Activated T-cell treated with anti-CD3 and anti-CD28 coated beads for 48 hours (primary cell): ENCODE data around the gene PAPLN.
A peak's percentile ranks its signal among the peaks of the same experiment; 100 is the strongest.

Source experiments
- DNase-seq: peaks from one replicate; pipeline ENCODE4 v3.0.0-alpha.2; 2020; ENCODE audit warnings: low read depth

The PAPLN gene

GRCh38 chr14:73245480-73246325, 8.4 kb downstream of the PAPLN start:
- DNase-seq: peak; percentile 41

GRCh38 chr14:73246387-73247150, 9.3 kb downstream of the PAPLN start:
- no peak for DNase-seq

- no peak for DNase-seq
These were observed 11.0 kb downstream of the PAPLN start for GRCh38 chr14:73248108-73248868.

- DNase-seq: no peak
These were observed 11.8 kb downstream of the PAPLN start for GRCh38 chr14:73249108-73249507.

GRCh38 chr14:73249564-73250316, 12.4 kb downstream of the PAPLN start:
- DNase-seq: no peak

GRCh38 chr14:73250317-73250713, 13.0 kb downstream of the PAPLN start:
- DNase-seq: no peak

GRCh38 chr14:73250781-73251500, 13.6 kb downstream of the PAPLN start:
- no peak for DNase-seq

GRCh38 chr14:73251516-73252215, 14.4 kb downstream of the PAPLN start:
- DNase-seq: no peak

GRCh38 chr14:73252491-73253322, 15.4 kb downstream of the PAPLN start:
- DNase-seq: no peak

- DNase-seq: no peak
These were observed 16.0 kb downstream of the PAPLN start for GRCh38 chr14:73253323-73253610.

GRCh38 chr14:73253721-73254120, 16.4 kb downstream of the PAPLN start:
- no peak for DNase-seq

GRCh38 chr14:73254247-73255004, 17.1 kb downstream of the PAPLN start:
- DNase-seq: no peak

- DNase-seq: no peak
These were observed 17.7 kb downstream of the PAPLN start for GRCh38 chr14:73255005-73255400.

- DNase-seq: no peak
These were observed 18.5 kb downstream of the PAPLN start for GRCh38 chr14:73255693-73256225.

GRCh38 chr14:73258076-73258475, 20.8 kb downstream of the PAPLN start:
- DNase-seq: no peak

- DNase-seq: no peak
These were observed 21.7 kb downstream of the PAPLN start for GRCh38 chr14:73258845-73259611.

- no peak for DNase-seq
These were observed 22.5 kb downstream of the PAPLN start for GRCh38 chr14:73259837-73260236.

- DNase-seq: no peak
These were observed 23.3 kb downstream of the PAPLN start for GRCh38 chr14:73260574-73260973.
